Brain microvascular endothelial cell (primary cell): ENCODE results near the gene DENND4A.

Source experiments
- DNase-seq: peaks from one replicate; pipeline ENCODE4 v3.0.0-alpha.2; 2020
- H3K27ac ChIP-seq: fragments of 250-450 bp; sonication (Bioruptor Pico); 2 replicates; pipeline ENCODE4 v1.5.1; 2020; ENCODE audit warnings: mild to moderate bottlenecking, moderate library complexity
- H3K27me3 ChIP-seq: fragments of 250-450 bp; sonication (Bioruptor Pico); replicated peaks from 2 replicates; pipeline ENCODE4 v1.5.1; 2020; ENCODE audit warnings: mild to moderate bottlenecking
- H3K36me3 ChIP-seq: fragments of 250-450 bp; sonication (Bioruptor Pico); replicated peaks from 2 replicates; pipeline ENCODE4 v1.5.1; 2020; ENCODE audit warnings: mild to moderate bottlenecking
- H3K4me3 ChIP-seq: 2 replicates; pipeline ENCODE4 v1.5.1; 2011; ENCODE audit warnings: low read depth, mild to moderate bottlenecking, control low read depth, low read length, moderate library complexity
- CTCF ChIP-seq: IDR thresholded peaks from 2 replicates; pipeline ENCODE4 v1.5.1; 2011; ENCODE audit warnings: low read depth, mild to moderate bottlenecking, moderate library complexity, low read length, control low read depth, inconsistent platforms; ENCODE audit errors: missing control alignments
- in situ Hi-C: cut with HindIII; loops from 2 replicates; pipeline ENCODE4 v1.10.0; 2017; ENCODE audit warnings: low sequenced_read_pairs, low pct_ligation_motif_present

Gene DENND4A

GRCh38 chr15:65732698-65733097 lies 59.4 kb downstream of the DENND4A start:
- Histone ChIP-seq H3K27ac (no peak overlapping the region), H3K4me3 (no peak overlapping the region), H3K36me3 (peaks cover 5% of the 10 kb centered on the region)

GRCh38 chr15:65731926-65732325 lies 60.2 kb downstream of the DENND4A start:
- Histone ChIP-seq H3K27ac (no peak overlapping the region), H3K36me3 (peaks cover 2% of the 10 kb centered on the region), H3K27me3 (no peaks in the 10 kb centered on the region), H3K4me3 (no peak overlapping the region)
- no peak for TF ChIP-seq CTCF
- in situ Hi-C loops: no loop called here
- DNase-seq: no peak

More at GRCh38 chr15:65732698-65733097, 59.4 kb downstream of the DENND4A start:
- in situ Hi-C loops: no loop called here
- DNase-seq: no peak
- H3K27me3 ChIP-seq: no peaks in the 10 kb centered on the region
- no peak for TF ChIP-seq CTCF

GRCh38 chr15:65730549-65731172 lies 61.4 kb downstream of the DENND4A start:
- no peak overlapping the region for H3K4me3 ChIP-seq
- no peak for DNase-seq
- no peaks in the 10 kb centered on the region for H3K27me3 ChIP-seq
- peaks cover 2% of the 10 kb centered on the region for H3K36me3 ChIP-seq
- in situ Hi-C loops: no loop called here
- H3K27ac ChIP-seq: no peak overlapping the region
- no peak for TF ChIP-seq CTCF

GRCh38 chr15:65724464-65725215 lies 67.5 kb downstream of the DENND4A start:
- no peak overlapping the region for H3K27ac ChIP-seq
- no peak for DNase-seq
- peaks cover 5% of the 10 kb centered on the region for H3K36me3 ChIP-seq
- H3K4me3 ChIP-seq: no peak overlapping the region
- in situ Hi-C loops: no loop called here
- no peaks in the 10 kb centered on the region for H3K27me3 ChIP-seq
- TF ChIP-seq CTCF: no peak

- Histone ChIP-seq H3K36me3 (peaks cover 5% of the 10 kb centered on the region), H3K4me3 (no peak overlapping the region), H3K27ac (no peak overlapping the region), H3K27me3 (no peaks in the 10 kb centered on the region)
- no peak for DNase-seq
- in situ Hi-C loops: no loop called here
- no peak for TF ChIP-seq CTCF
These were observed 68.2 kb downstream of the DENND4A start for GRCh38 chr15:65723876-65724275.

GRCh38 chr15:65722191-65722590 lies 69.9 kb downstream of the DENND4A start:
- H3K4me3 ChIP-seq: no peak overlapping the region
- H3K36me3 ChIP-seq: peaks cover 3% of the 10 kb centered on the region
- in situ Hi-C loops: no loop called here
- H3K27me3 ChIP-seq: no peaks in the 10 kb centered on the region
- no peak for DNase-seq
- H3K27ac ChIP-seq: no peak overlapping the region
- TF ChIP-seq CTCF: no peak
